RWPE2 (cell line): Measurements from ENCODE around the gene SMG6.

ENCODE experiments used
- ATAC-seq: fragments of 200-7000 bp; cut with Tn5 transposase; 3 replicates; pipeline ENCODE4 v1.9.1; 2021; ENCODE audit warnings: low read depth
- DNase-seq: peaks from one replicate; pipeline ENCODE4 v3.0.0-alpha.2; 2020; ENCODE audit warnings: low spot score
- H3K27ac ChIP-seq: fragments of 450-650 bp; 2 replicates; pipeline ENCODE4 v1.5.1; 2017; ENCODE audit warnings: mild to moderate bottlenecking; ENCODE audit not compliant: poor library complexity, severe bottlenecking
- H3K27me3 ChIP-seq: fragments of 250-450 bp; sonication (Bioruptor Pico); 2 replicates; pipeline ENCODE4 v1.5.1; 2021; ENCODE audit warnings: mild to moderate bottlenecking, moderate library complexity; ENCODE audit not compliant: insufficient read depth, poor library complexity, severe bottlenecking
- H3K36me3 ChIP-seq: fragments of 250-450 bp; sonication (Bioruptor Pico); 2 replicates; pipeline ENCODE4 v1.5.1; 2020; ENCODE audit warnings: low read depth, mild to moderate bottlenecking, moderate library complexity
- H3K4me1 ChIP-seq: fragments of 250-450 bp; sonication (Bioruptor Pico); 2 replicates; pipeline ENCODE4 v1.5.1; 2021; ENCODE audit warnings: mild to moderate bottlenecking, moderate library complexity; ENCODE audit not compliant: insufficient read depth, poor library complexity, severe bottlenecking
- H3K4me3 ChIP-seq: fragments of 250-450 bp; sonication (Bioruptor Pico); 2 replicates; pipeline ENCODE4 v1.5.1; 2021; ENCODE audit warnings: mild to moderate bottlenecking, moderate library complexity; ENCODE audit not compliant: severe bottlenecking
- H3K9me3 ChIP-seq: fragments of 250-450 bp; sonication (Bioruptor Pico); 2 replicates; pipeline ENCODE4 v1.5.1; 2021; ENCODE audit warnings: mild to moderate bottlenecking, moderate library complexity; ENCODE audit not compliant: severe bottlenecking
- TF ChIP-seq, protein P1 (sequence below): fragments of 450-650 bp; IDR thresholded peaks from one replicate; pipeline ENCODE4 v1.5.1; 2017; ENCODE audit warnings: mild to moderate bottlenecking, moderate library complexity; ENCODE audit not compliant: poor library complexity, severe bottlenecking

Gene SMG6

GRCh38 chr17:2336215-2336851 is 32.7 kb upstream of the SMG6 start, which contains the start of gene TSR1:
TSS of gene TSR1 (minus strand) at chr17:2336457. CDS start at chr17:2336427, 30 bp downstream.
- no peaks in the 10 kb centered on the region for H3K9me3 ChIP-seq
- peak within 1 kb of the TSS; percentile 62 for H3K27ac ChIP-seq
- TF ChIP-seq, protein P1, sequence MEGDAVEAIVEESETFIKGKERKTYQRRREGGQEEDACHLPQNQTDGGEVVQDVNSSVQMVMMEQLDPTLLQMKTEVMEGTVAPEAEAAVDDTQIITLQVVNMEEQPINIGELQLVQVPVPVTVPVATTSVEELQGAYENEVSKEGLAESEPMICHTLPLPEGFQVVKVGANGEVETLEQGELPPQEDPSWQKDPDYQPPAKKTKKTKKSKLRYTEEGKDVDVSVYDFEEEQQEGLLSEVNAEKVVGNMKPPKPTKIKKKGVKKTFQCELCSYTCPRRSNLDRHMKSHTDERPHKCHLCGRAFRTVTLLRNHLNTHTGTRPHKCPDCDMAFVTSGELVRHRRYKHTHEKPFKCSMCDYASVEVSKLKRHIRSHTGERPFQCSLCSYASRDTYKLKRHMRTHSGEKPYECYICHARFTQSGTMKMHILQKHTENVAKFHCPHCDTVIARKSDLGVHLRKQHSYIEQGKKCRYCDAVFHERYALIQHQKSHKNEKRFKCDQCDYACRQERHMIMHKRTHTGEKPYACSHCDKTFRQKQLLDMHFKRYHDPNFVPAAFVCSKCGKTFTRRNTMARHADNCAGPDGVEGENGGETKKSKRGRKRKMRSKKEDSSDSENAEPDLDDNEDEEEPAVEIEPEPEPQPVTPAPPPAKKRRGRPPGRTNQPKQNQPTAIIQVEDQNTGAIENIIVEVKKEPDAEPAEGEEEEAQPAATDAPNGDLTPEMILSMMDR: peak; percentile 42
- no peaks in the 10 kb centered on the region for H3K27me3 ChIP-seq
- H3K4me3 ChIP-seq: peak within 1 kb of the TSS; percentile 82
- ATAC-seq (peak; percentile 92), DNase-seq (peak; percentile 92)
- H3K36me3 ChIP-seq: peaks cover 50% of the 10 kb centered on the region
- peaks cover 6% of the 10 kb centered on the region for H3K4me1 ChIP-seq

GRCh38 chr17:2335726-2336214 is 32.2 kb upstream of the SMG6 start:
- H3K4me1 ChIP-seq: peaks cover 6% of the 10 kb centered on the region
- peak overlapping the region; percentile 62 for H3K27ac ChIP-seq
- H3K4me3 ChIP-seq: peak overlapping the region; percentile 82
- TF ChIP-seq, protein P1: no peak
- ATAC-seq: no peak
- no peaks in the 10 kb centered on the region for H3K27me3 ChIP-seq
- DNase-seq: no peak
- no peaks in the 10 kb centered on the region for H3K9me3 ChIP-seq
- peaks cover 52% of the 10 kb centered on the region for H3K36me3 ChIP-seq

GRCh38 chr17:2331303-2331702 is 27.7 kb upstream of the SMG6 start:
- Histone ChIP-seq H3K9me3 (no peaks in the 10 kb centered on the region), H3K4me1 (peaks cover 2% of the 10 kb centered on the region), H3K27ac (no peak overlapping the region), H3K27me3 (no peaks in the 10 kb centered on the region), H3K4me3 (no peak overlapping the region), H3K36me3 (peaks cover 93% of the 10 kb centered on the region)
- ATAC-seq (no peak), DNase-seq (no peak)
- TF ChIP-seq, protein P1: no peak

- H3K27ac ChIP-seq: no peak overlapping the region
- no peak for DNase-seq
- peaks cover 83% of the 10 kb centered on the region for H3K36me3 ChIP-seq
- no peaks in the 10 kb centered on the region for H3K4me1 ChIP-seq
- no peaks in the 10 kb centered on the region for H3K27me3 ChIP-seq
- no peak overlapping the region for H3K4me3 ChIP-seq
- H3K9me3 ChIP-seq: no peaks in the 10 kb centered on the region
- TF ChIP-seq, protein P1: no peak
- ATAC-seq: no peak
Observed at GRCh38 chr17:2323629-2324314, 20.2 kb upstream of the SMG6 start.
